Ectodermal cell (in vitro differentiated cells): ENCODE measurements around the gene DUSP9.

Experiments
- H3K27ac ChIP-seq: 2 replicates; pipeline ENCODE4 v1.7.0; 2013; ENCODE audit warnings: mild to moderate bottlenecking, low read depth, low read length; ENCODE audit not compliant: insufficient read depth, poor library complexity, severe bottlenecking
- H3K27me3 ChIP-seq: 2 replicates; pipeline ENCODE4 v1.7.0; 2013; ENCODE audit warnings: mild to moderate bottlenecking, low read length; ENCODE audit not compliant: insufficient read depth, control insufficient read depth, poor library complexity, severe bottlenecking
- H3K36me3 ChIP-seq: one replicate; pipeline ENCODE4 v1.7.0; 2013; ENCODE audit warnings: low read length; ENCODE audit not compliant: control insufficient read depth, insufficient read depth
- H3K4me1 ChIP-seq: one replicate; pipeline ENCODE4 v1.7.0; 2013; ENCODE audit warnings: low read length; ENCODE audit not compliant: control insufficient read depth, insufficient read depth
- H3K4me3 ChIP-seq: 2 replicates; pipeline ENCODE4 v1.7.0; 2013; ENCODE audit warnings: low read depth, low read length, control low read depth; ENCODE audit not compliant: insufficient read depth
- H3K9me3 ChIP-seq: 2 replicates; pipeline ENCODE4 v1.7.0; 2013; ENCODE audit warnings: mild to moderate bottlenecking, low read length, moderate library complexity; ENCODE audit not compliant: control insufficient read depth
- WGBS, 2 experiments: methylation state at CpG; one replicate each; pipeline ENCODE4 v1.1.7; 2013; ENCODE audit warnings: missing lambda C conversion rate in 2 of 2; 5-methylcytosine and 5-hydroxymethylcytosine counted together

The DUSP9 gene

GRCh38 chrX:153649915-153650782 lies 3.1 kb downstream of the DUSP9 start:
- WGBS, 2 experiments: 70 to 74% methylated on average over 41 of the region's 41 CpGs
- no peaks in the 10 kb centered on the region for H3K36me3 ChIP-seq
- no peak overlapping the region for H3K27ac ChIP-seq

GRCh38 chrX:153650959-153651358 lies 4.0 kb downstream of the DUSP9 start:
- whole genome bisulfite sequencing, 2 experiments: 92 to 96% methylated on average over 8 to 12 of the region's 13 CpGs
- Histone ChIP-seq H3K27ac (no peak overlapping the region), H3K27me3 (peaks cover 37% of the 10 kb centered on the region)

More at GRCh38 chrX:153649915-153650782, 3.1 kb downstream of the DUSP9 start:
- H3K27me3 ChIP-seq: peaks cover 45% of the 10 kb centered on the region
- no peak overlapping the region for H3K4me3 ChIP-seq
- H3K9me3 ChIP-seq: no peaks in the 10 kb centered on the region
- H3K4me1 ChIP-seq: no peaks in the 10 kb centered on the region

GRCh38 chrX:153651540-153652079 lies 4.6 kb downstream of the DUSP9 start:
- Histone ChIP-seq H3K27me3 (peaks cover 30% of the 10 kb centered on the region), H3K4me3 (no peak overlapping the region), H3K27ac (no peak overlapping the region), H3K9me3 (no peaks in the 10 kb centered on the region), H3K4me1 (no peaks in the 10 kb centered on the region), H3K36me3 (no peaks in the 10 kb centered on the region)
- 78 to 85% methylated on average over 9 of the region's 9 CpGs for WGBS, 2 experiments

More at GRCh38 chrX:153650959-153651358, 4.0 kb downstream of the DUSP9 start:
- no peaks in the 10 kb centered on the region for H3K9me3 ChIP-seq
- no peak overlapping the region for H3K4me3 ChIP-seq
- no peaks in the 10 kb centered on the region for H3K36me3 ChIP-seq
- H3K4me1 ChIP-seq: no peaks in the 10 kb centered on the region

- Histone ChIP-seq H3K4me1 (no peaks in the 10 kb centered on the region), H3K9me3 (no peaks in the 10 kb centered on the region), H3K4me3 (no peak overlapping the region), H3K27me3 (peaks cover 11% of the 10 kb centered on the region), H3K36me3 (no peaks in the 10 kb centered on the region), H3K27ac (no peak overlapping the region)
- WGBS, 2 experiments: 90 to 95% methylated on average over 1 to 2 of the region's 2 CpGs
These were observed 6.6 kb downstream of the DUSP9 start for GRCh38 chrX:153653556-153653955.

GRCh38 chrX:153657161-153657560 lies 10.2 kb downstream of the DUSP9 start:
- 87 to 94% methylated on average over 9 of the region's 9 CpGs for WGBS, 2 experiments
- Histone ChIP-seq H3K9me3 (no peaks in the 10 kb centered on the region), H3K4me1 (no peaks in the 10 kb centered on the region), H3K4me3 (no peak overlapping the region), H3K36me3 (no peaks in the 10 kb centered on the region), H3K27me3 (peaks cover 12% of the 10 kb centered on the region), H3K27ac (no peak overlapping the region)

- H3K36me3 ChIP-seq: no peaks in the 10 kb centered on the region
- H3K4me3 ChIP-seq: no peak overlapping the region
- H3K9me3 ChIP-seq: no peaks in the 10 kb centered on the region
- WGBS, 2 experiments: 94 to 97% methylated on average over 1 to 3 of the region's 3 CpGs
- H3K27ac ChIP-seq: no peak overlapping the region
- peaks cover 21% of the 10 kb centered on the region for H3K27me3 ChIP-seq
- no peaks in the 10 kb centered on the region for H3K4me1 ChIP-seq
These were observed 12.3 kb downstream of the DUSP9 start for GRCh38 chrX:153659268-153659667.

GRCh38 chrX:153662266-153662665 lies 15.3 kb downstream of the DUSP9 start:
- peaks cover 21% of the 10 kb centered on the region for H3K27me3 ChIP-seq
- no peak overlapping the region for H3K27ac ChIP-seq
- 6 to 8% methylated on average over 31 of the region's 31 CpGs for WGBS, 2 experiments
- no peaks in the 10 kb centered on the region for H3K9me3 ChIP-seq
- H3K4me3 ChIP-seq: no peak overlapping the region
- no peaks in the 10 kb centered on the region for H3K4me1 ChIP-seq
- H3K36me3 ChIP-seq: no peaks in the 10 kb centered on the region

- H3K27ac ChIP-seq: no peak overlapping the region
- H3K4me1 ChIP-seq: no peaks in the 10 kb centered on the region
These were observed 18.8 kb downstream of the DUSP9 start for GRCh38 chrX:153665726-153666306.

GRCh38 chrX:153667281-153667955 lies 20.4 kb downstream of the DUSP9 start:
- peaks cover 6% of the 10 kb centered on the region for H3K27me3 ChIP-seq
- WGBS, 2 experiments: 80 to 92% methylated on average over 11 of the region's 11 CpGs
- H3K36me3 ChIP-seq: no peaks in the 10 kb centered on the region
- H3K4me1 ChIP-seq: no peaks in the 10 kb centered on the region
- no peak overlapping the region for H3K4me3 ChIP-seq
- H3K27ac ChIP-seq: no peak overlapping the region
- no peaks in the 10 kb centered on the region for H3K9me3 ChIP-seq

More at GRCh38 chrX:153665726-153666306, 18.8 kb downstream of the DUSP9 start:
- peaks cover 21% of the 10 kb centered on the region for H3K27me3 ChIP-seq
- no peak overlapping the region for H3K4me3 ChIP-seq
- no peaks in the 10 kb centered on the region for H3K9me3 ChIP-seq
- no peaks in the 10 kb centered on the region for H3K36me3 ChIP-seq
- WGBS, 2 experiments: 86 to 88% methylated on average over 9 of the region's 9 CpGs

GRCh38 chrX:153667956-153668396 lies 21.0 kb downstream of the DUSP9 start:
- no peak overlapping the region for H3K4me3 ChIP-seq
- H3K27me3 ChIP-seq: peaks cover under 1% of the 10 kb centered on the region
- H3K36me3 ChIP-seq: no peaks in the 10 kb centered on the region
- H3K9me3 ChIP-seq: no peaks in the 10 kb centered on the region
- WGBS, 2 experiments: 34 to 37% methylated on average over 14 of the region's 14 CpGs
- H3K27ac ChIP-seq: no peak overlapping the region
- H3K4me1 ChIP-seq: no peaks in the 10 kb centered on the region
